Stimulated activated CD4-positive, alpha-beta T cell treated with anti-CD3 and anti-CD28 coated beads, Interleukin-12 subunit alpha, Interleukin-12 subunit beta, amount 100 ng/mL, for 48 hours (primary cell): ENCODE results near the gene TNPO1.

Experiments
- DNase-seq, 3 donors: peaks; one replicate each; pipeline ENCODE4 v3.0.0-alpha.2; 2020; ENCODE audit warnings: low read depth in 2 of 3, low spot score in 1 of 3

TNPO1 gene

GRCh38 chr5:72850113-72850512, 33.7 kb downstream of the TNPO1 start:
- DNase-seq = no peak

- DNase-seq = no peak
Measured at GRCh38 chr5:72852356-72852755, 35.9 kb downstream of the TNPO1 start.

- DNase-seq = no peak
Measured at GRCh38 chr5:72854419-72854818, 38.0 kb downstream of the TNPO1 start.

- no peak for DNase-seq
Measured at GRCh38 chr5:72855821-72856220, 39.4 kb downstream of the TNPO1 start.

GRCh38 chr5:72857396-72857795, 40.9 kb downstream of the TNPO1 start:
- no peak for DNase-seq

- DNase-seq = no peak
Measured at GRCh38 chr5:72859127-72859526, 42.7 kb downstream of the TNPO1 start.

GRCh38 chr5:72860499-72860898, 44.0 kb downstream of the TNPO1 start:
- no peak for DNase-seq

- no peak for DNase-seq
Measured at GRCh38 chr5:72871366-72872024, 55.0 kb downstream of the TNPO1 start.

- DNase-seq = no peak
Measured at GRCh38 chr5:72878854-72879253, 62.4 kb downstream of the TNPO1 start.

- DNase-seq = no peak
Measured at GRCh38 chr5:72882989-72883388, 66.5 kb downstream of the TNPO1 start.

GRCh38 chr5:72883850-72884249, 67.4 kb downstream of the TNPO1 start:
- DNase-seq = no peak

GRCh38 chr5:72884892-72885291, 68.4 kb downstream of the TNPO1 start:
- no peak for DNase-seq

GRCh38 chr5:72885824-72886223, 69.4 kb downstream of the TNPO1 start:
- no peak for DNase-seq

GRCh38 chr5:72888595-72888994, 72.1 kb downstream of the TNPO1 start:
- no peak for DNase-seq

GRCh38 chr5:72889324-72889723, 72.9 kb downstream of the TNPO1 start:
- no peak for DNase-seq

GRCh38 chr5:72892846-72893245, 76.4 kb downstream of the TNPO1 start:
- DNase-seq = no peak

GRCh38 chr5:72895758-72896157, 79.3 kb downstream of the TNPO1 start:
- no peak for DNase-seq

GRCh38 chr5:72906806-72907205, 90.3 kb downstream of the TNPO1 start:
- no peak for DNase-seq

- DNase-seq = no peak
Measured at GRCh38 chr5:72908664-72909063, 92.2 kb downstream of the TNPO1 start.

GRCh38 chr5:72917371-72917776, 100.9 kb downstream of the TNPO1 start:
- DNase-seq = no peak

- DNase-seq = no peak
Measured at GRCh38 chr5:72920690-72921502, 104.4 kb downstream of the TNPO1 start.

- DNase-seq = no peak
Measured at GRCh38 chr5:72921886-72922285, 105.4 kb downstream of the TNPO1 start.

- DNase-seq = no peak
Measured at GRCh38 chr5:72922422-72922821, 106.0 kb downstream of the TNPO1 start.
